ENCODE measurements around the gene RNF130.

Gene RNF130

GRCh38 chr5:179912951-179913350, 158.6 kb downstream of the RNF130 start:
- no peak for FAIRE-seq

GRCh38 chr5:179912386-179912785, 159.2 kb downstream of the RNF130 start:
- no peak for FAIRE-seq

GRCh38 chr5:179909224-179909623, 162.3 kb downstream of the RNF130 start:
- FAIRE-seq = no peak

- FAIRE-seq = no peak
These were observed 163.0 kb downstream of the RNF130 start for GRCh38 chr5:179908528-179908927.

GRCh38 chr5:179907556-179908324, 163.8 kb downstream of the RNF130 start, which contains the start of gene TBC1D9B:
Gene TBC1D9B, minus strand, starts transcription at chr5:179907897. Its CDS starts 76 bp downstream, at chr5:179907821.
- FAIRE-seq = no peak

GRCh38 chr5:179906795-179907555, 164.6 kb downstream of the RNF130 start:
- no peak for FAIRE-seq

- no peak for FAIRE-seq
These were observed 165.2 kb downstream of the RNF130 start for GRCh38 chr5:179906294-179906794.

- no peak for FAIRE-seq
These were observed 166.4 kb downstream of the RNF130 start for GRCh38 chr5:179905161-179905560.

All from islet of Langerhans (tissue), 1 donor.